Stimulated activated CD4-positive, alpha-beta T cell treated with anti-CD3 and anti-CD28 coated beads, Interleukin-4, amount 100 ng/mL, for 4 hours (primary cell): Measurements from ENCODE around the gene DNM3.
"Not testable (repeated sequence)": the region's sequence is repeated elsewhere in the genome, so short reads cannot be mapped to it uniquely, and the experiment has no call there.

Experiments
- DNase-seq, 2 experiments: peaks; one replicate each; pipeline ENCODE4 v3.0.0-alpha.2; 2020

Gene DNM3

DNA sequence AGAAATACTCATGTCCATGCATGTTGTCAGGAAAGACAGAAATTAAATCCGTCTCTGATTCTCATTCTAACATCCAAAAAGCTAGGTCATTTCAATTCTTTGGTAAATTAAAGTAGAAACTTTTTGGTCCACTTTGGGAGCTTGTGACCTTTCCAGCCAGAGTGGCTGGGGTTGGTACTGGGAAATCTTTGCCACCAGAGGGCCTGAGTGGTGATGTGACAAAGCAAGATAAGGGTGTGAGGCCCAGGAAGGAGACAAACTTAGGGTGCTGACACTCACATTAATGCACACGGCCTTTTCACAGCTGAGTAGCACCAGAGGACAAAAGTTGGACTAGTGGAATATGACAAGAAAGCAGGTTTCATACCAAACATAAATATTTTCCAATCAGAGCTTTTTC is 144.3 kb downstream of the DNM3 start:
- DNase-seq, result no peak

DNA sequence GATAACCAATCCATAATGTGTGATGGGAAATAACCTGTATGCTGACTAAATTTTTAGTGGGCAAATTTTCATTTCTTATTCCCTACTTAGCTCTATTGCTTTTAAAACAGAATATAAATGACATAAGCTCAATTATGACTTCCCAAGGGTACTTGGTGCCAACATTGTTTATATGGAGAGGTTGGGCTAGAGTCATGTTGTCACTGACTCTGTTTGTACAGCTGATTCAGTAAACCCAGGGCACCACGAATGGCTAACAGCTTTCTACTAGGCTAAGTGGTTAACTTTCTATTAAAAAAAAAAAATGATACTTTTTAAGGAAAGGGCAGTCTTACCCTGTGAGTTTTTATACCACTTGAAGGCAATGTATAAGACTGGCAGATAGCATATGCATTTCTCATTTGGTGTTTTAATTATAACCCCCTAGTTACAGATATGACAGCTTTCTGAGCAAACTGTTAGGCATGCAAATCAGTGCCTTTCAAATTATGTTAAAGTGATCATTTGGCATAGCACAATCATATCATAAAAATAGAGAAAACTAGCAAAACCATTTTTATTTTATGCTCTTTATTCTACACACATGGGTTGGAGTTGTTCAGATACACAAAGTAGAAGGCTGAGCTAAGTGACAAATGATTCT is 147.1 kb downstream of the DNM3 start:
- DNase-seq, result no peak

DNA sequence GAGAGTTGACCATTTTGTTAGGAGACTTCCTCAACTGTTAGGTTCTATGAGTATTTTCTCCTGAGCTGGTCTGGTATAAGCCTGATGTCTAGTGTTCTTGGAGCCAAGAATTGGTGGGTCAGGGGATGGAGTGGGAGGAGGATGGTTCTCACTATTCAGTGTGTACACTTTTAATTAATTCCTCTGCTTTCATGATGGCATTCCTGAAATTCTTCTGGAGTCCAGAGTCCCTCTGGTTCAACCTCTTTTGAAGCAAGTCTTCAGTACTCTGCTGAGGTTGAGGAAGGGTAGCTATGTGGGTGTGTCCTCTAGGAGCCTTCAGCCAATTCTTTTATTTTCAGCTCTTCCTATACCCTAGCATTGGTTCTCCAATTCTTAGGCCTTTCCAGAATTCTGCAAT is 149.1 kb downstream of the DNM3 start:
- DNase-seq, result no peak

DNA sequence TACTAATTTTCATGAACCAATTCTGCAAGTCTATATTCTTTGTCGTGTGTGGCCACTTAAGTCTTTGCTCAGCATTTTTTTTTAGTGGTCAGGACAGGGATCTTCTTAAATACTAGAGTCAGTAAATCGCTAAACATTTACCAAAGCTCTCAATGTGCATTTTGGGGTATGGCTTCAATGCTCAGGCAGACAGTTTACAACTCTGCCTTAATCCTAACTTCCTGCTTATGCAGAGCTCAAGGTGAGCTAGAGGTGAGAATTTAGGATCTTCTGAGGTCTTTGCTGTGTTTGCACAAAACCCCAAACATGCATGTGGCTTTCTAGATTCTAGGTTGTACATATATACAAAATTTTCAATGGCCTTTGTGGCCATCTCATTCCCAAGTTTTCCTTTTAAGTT is 153.0 kb downstream of the DNM3 start:
- DNase-seq, result no peak

DNA sequence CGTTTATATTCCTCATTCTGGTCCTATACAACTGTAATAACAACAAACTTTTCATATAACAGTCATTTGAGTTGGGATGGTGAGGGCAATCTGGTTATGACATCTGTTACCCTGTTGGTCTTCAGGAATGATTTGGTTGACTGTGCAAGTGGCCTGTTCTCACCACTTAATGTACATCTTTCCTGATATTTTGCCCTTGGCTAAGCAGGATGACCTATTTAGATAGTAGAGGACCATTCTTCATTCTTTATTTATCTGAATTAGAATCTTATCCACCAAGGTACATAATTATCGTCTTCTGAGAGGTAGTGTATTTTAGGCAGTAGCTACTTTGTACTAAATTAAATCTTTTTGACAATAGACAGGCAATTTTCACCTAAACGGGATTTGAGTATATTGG is 154.3 kb downstream of the DNM3 start:
- DNase-seq, result no peak

DNA sequence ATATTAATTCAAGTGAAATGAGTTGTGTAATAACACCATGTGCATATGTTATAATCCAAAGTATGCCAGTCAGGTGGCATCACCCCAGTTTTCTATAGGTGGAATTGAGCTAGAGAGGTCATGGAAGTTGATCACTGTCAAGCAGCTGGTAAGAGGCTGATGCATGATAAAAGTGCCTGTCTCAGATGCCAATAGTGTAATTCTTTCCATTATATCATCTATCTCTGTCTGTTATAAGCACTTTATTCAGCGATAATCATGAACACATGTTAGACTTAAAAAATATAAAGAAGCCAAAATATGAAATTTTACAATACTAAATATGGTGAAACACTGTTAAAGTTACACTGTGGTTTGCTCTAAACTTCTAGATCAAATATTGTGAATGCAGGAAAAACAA is 156.6 kb downstream of the DNM3 start:
- DNase-seq, result no peak

DNA sequence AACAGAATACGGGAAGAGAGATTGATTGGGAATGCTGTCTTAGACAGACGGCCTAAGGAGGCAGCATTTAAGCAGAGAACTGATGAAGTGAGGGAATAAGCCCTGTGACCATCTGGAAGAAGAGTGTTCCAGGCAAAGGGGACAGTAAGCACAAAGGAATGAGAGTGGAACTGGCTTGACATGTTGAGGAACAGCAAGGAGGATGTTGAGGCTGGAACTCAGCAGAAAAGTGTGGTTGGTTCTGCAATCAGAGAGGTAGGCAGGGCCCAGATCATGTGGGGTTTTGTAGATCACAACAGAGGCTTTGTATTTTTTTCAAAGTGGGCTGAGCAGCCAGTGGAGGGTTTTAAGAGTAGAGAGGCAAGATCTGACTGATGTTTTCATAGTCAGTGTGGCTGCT is 157.4 kb downstream of the DNM3 start:
- DNase-seq, result no peak

DNA sequence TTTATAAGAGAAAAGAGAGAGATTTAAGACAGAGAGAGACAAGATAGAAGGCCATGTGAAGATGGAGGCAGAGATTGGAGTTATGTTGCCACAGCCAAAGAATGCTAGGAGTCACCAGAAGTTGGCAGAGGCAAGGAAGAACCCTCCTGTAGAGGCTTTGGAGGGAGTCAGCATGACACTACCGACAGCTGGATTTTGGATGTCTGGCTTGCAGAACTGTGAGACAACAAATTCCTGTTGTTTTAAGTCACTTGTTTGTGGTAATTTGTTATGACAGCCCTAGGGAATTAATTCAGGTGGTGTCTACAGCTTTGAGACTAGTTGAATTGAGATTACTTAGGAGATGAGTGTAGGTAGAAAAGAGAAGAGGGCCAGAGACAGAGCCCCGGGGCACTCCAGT is 158.5 kb downstream of the DNM3 start:
- DNase-seq, result no peak

DNA sequence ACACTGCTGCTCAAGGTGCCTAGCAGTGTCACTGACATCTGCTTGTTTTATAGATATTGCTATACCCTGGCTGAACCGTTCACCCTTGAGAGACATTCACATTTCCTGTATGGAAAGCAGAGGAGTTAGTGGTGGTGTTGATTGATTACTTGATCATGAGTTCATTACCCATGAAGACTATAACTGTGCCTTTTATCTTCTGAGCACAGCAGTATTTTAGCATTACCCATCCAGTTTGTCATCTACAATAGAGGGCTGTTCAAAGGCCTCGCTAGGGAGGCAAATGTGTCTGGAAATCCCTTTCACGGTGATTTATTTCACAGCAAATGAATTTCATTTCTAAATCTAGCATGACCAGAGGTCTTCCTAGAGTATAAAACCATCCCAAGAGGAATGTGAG is 160.0 kb downstream of the DNM3 start:
- DNase-seq, result no peak

DNA sequence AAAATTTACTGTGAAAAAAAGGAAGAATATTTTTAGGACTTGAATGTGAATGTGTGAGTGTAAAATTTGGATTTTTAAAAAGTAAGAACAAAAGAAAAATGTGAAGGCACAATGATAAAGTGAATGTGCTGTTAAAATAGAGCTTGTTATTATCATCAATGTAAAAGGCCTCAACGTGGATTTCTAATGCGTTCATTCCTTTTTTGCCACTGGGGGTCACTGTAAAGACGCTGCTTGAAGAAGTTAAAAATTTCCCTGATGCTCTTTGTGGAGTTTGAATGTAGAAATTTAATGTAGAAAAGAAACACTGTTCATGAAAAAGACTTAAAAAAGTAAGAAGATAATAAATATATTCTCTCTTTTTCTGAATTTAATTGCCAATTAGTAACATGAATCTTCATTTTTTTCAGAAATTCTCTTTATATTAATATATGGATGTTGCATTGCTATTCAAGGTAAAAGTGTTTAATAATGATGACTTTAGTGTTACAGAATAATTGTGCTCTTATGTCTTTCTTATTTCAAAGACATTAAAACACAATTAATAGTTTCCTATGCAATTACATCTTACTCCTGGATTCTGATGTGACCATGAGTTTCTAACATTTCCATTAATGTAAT is 161.5 kb downstream of the DNM3 start:
- no peak for DNase-seq

DNA sequence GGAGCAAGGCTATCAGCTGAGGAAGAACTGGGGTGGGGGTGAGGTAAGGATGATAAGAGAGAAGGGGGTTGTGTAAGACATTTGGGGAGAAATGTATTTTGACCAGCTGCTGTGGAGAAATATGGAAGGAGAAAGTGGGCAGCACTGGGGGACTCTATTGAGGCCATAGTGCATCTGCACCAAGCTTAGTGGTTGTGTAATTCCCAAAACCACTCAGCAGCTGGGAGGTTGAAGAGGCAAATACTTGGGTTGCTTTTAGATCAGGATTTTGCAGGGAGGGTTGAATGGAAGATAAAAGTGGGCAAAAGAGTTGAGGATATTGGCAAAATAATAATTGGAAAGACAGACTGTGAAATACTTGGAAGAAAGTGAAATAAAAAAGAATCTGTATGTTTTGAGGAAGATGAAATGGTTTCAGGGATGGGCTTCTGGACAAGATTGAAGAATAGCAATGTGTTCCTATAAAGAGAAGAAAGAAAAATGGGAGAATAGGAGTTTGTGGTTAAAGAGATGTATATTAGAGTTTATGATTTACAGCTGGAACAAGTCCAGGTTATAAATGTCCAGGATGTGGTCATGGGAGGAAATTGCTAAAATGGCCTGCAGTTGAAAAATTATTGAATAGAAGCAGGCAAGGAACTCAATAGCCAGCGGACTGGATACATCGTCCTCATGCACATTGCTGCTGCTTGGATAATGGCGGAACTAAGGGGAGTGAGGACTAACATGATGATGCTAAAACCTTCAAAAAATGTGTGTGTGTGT is 162.7 kb downstream of the DNM3 start:
- DNase-seq, result no peak

DNA sequence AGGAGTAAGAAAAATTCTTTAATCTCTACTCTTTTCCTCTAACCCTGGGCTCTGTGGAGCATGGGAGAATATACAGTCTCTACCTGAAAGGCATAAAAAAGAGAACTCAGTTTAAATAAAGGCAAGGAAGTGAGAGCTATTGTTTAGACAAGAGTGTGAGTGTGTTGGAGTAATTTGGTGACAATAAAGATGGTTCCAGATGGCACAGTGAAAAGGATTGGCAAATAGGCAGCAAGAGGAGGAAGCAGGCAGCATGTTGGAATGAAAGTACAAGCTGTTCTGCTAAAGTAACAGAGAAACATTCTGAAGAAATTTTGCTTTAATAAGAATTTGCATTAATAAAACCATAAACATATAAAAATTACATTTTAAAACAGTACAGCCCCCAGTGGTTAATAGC is 163.4 kb downstream of the DNM3 start:
- DNase-seq, result no peak

DNA sequence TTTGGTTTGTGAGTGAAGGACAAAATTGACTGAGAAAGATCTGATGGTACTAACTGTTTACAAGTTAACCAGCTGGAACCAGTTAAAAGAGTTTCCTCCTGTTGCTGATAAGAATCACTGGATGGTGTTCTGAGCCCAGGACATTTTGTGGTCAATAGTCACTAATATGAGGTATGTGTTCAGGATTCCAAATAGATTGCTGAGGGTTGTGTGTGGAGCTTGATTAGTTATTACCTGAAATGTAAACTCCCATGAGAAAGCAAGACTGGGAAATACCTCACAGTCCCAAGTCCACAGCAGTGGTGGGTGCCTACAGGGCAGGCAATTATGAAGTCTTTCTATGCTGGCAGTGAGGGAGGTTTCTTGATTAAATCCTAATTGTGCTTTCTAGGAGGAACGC is 164.6 kb downstream of the DNM3 start:
- DNase-seq, result no peak

DNA sequence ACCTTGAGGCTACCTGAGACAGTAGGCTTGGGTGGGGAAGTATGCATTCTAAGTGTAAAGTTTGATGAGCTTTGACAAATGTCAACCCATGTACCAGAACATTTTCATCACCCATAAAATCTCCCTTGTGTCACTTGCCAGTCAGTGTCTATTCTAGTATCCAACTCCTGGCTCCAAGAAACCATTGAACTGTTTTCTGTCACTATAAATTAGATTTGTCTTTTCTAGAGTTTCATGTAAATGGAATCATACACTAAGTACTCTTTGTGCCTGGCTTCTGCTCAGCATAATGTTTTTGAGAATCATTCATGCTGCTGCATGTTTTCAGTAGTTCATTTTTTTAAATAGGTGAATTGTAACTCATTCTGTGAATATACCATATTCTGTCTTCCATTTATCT is 165.4 kb downstream of the DNM3 start:
- DNase-seq, result no peak

DNA sequence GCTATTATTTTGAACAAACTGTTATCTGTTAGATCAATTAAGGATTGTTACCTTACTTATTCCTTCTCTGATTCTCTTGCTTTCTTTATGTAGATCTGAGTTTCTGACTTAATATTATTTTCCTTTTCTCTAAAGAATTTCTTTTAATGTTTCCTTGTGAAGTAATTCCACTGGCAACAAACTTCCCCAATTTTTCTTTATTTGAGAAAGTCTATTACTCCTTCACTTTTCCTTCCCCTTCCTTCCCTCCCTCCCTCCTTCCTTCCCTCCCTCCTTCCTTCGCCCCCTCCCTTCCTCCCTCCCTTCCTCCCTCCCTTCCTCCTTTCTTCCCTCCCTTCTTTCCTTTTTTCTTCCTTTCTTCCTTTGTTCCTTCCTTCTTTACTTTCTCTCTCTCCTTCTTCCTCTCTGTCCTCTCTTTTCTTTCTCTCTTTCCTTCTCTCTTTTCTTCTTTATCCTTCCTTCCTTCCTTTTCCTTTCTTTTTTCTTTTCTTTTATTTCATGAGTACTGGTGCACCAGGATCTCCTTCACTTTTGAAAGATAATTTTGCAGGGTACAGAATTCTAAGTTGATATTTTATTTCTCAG is 177.5 kb downstream of the DNM3 start:
- no peak for DNase-seq

DNA sequence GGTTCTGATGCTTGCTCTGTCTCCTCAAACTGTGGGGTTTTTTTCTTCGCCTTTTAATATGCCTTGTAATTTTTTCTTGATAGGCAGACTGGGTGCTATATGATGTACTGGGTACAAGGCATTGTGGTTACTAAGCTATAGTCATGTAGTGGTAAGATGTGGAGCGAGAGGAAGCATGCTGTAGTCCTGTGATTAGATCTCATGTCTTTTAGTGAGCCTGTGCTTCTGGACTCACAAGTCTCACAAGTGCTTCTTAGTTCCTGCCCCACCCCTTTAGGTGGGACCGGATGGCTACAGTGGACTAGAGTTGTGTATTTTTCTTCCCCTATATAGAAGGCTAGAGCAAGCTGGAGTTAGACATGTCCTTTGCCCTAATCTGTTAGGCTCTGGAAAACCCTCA is 178.7 kb downstream of the DNM3 start:
- DNase-seq, result no peak

DNA sequence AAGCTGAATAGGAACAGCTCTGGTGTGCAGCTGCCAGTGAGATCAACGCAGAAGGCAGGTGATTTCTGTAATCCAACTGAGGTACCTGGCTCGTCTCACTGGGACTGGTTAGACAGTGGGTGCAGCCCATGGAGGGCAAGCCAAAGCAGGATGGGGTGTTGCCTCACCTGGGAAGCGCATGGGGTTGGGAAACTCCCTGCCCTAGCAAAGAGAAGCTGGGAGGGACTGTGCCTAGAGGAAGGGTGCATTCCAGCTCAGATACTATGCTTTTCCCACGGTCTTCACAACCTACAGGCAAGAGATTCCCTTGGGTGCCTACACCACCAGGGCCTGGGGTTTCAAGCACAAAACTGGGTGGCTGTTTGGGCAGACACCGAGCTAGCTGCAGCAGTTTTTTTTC is 183.2 kb downstream of the DNM3 start:
- DNase-seq, result no peak

DNA sequence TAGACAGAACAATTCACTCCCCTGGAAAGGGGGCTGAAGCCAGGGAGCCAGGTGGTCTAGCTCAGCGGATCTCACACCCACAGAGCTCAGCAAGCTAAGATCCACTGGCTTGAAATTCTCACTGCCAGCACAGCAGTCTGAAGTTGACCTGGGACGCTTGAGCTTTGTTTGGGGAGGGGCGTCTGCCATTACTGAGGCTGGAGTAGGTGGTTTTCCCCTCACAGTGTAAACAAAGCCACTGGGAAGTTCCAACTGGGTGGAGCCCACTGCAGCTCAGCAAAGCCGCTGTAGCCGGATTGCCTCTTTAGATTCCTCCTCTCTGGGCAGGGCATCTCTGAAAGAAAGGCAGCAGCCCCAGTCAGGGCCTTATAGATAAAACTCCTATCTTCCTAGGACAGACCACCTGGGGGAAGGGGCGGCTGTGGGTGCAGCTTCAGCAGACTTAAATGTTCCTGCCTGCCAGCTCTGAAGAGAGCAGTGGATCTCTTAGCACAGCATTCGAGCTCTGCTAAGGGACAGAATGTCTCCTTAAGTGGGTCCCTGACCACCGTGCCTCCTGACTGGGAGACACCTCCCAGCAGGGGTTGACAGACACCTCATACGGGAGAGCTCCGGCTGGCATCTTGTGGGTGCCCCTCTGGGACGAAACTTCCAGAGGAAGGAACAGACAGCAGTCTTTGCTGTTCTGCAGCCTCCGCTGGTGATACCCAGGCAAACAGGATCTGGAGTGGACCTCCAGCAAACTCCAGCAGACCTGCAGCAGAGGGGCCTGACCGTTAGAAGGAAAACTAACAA is 183.8 kb downstream of the DNM3 start:
- DNase-seq, result not testable (repeated sequence)

DNA sequence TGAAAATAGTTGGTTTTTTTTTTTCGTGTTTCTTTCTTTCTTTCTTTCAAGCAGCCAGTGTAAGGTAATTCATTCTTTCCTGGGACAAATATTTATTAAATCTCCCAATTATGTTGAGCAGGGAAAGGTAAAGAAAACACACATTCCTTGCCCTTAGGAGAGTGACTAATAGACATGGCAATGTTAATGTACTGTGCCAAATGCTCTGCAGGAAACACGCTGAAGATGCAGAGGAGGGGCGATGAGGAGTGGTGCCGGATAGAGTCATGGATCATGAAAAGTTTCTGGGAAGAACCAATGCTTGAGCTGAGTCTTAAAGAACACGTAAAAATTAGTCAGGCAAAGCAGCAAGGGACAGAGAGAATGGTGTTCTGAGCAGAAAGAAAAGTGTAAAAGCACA is 199.2 kb downstream of the DNM3 start:
- no peak for DNase-seq

DNA sequence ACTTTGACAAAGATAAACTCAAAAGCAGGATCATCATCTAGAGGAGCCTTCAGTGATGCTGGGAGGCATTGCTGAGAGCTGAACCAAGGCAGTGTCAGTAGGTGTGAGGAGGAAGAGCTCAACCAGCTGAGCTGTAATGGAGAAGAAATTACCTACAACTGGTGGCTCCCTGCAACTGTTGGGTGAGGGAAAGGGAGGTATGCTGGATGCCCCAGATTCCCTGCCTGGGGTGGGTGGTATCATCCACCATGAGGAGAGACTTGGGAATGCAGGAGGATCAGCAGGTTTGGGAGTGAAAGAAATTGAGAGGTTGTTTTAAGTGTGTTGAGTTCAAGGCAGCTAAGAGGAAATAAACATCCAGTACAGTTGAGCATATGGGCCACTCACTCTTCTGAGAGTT is 199.8 kb downstream of the DNM3 start:
- DNase-seq, result no peak

DNA sequence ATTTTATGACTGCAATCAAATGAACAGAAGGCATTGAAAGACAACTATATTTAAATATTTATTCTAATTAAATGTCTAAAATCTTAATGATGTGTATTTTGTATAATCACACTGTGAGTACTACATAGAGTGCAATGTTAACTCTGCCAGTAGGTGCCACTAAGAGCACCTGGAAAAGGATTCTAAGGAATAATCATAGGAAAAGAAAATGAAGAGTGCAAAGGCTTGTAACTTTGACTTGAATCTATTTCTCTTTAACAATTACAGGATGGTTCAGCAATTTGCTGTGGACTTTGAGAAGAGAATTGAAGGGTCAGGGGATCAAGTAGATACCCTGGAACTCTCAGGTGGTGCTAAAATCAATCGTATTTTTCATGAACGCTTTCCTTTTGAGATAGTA is 200.4 kb downstream of the DNM3 start:
- DNase-seq, result no peak

DNA sequence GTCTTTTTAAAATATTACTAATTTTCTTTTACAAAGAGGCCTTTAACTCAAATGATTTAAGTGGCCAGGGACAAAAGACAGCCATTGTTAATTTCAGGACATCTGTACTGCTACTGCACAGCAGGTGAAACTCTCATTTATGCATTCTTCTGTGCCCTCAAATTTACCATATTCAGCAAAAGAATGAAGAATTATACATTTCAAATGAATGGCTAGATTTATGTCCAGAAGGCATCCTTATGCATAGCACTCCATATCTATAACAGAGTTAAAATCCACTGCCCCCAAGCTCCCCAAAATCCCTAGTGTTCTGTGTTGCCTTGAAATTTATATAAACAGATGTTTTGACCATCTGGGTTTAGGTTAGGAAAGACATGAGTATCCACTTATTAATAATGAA is 202.6 kb downstream of the DNM3 start:
- no peak for DNase-seq

DNA sequence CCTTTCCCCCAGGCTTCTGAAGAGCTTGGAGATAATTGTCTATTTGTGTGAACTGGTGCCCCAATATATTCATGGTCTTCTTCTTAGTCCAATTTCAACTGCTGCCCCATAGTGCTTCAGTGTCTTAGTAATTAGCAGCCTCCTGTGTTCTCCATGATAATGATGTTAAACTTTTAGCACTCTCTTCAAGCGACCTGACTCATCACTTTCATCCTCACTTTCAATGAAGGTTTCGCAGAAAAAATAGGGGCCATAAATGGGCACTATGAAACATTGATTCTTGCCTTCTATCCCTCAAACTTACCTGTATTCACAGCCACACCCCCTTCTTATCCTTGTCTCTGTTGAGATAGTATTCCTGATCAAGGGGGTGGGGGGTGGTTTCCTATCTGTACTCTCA is 210.6 kb downstream of the DNM3 start:
- DNase-seq, result no peak
